MM.1S (cell line): Measurements from ENCODE around the gene LRRC10B.

Experiments
- EZH2phosphoT487 ChIP-seq: fragments of 300-600 bp; sonication (generic); IDR thresholded peaks from 2 replicates; pipeline ENCODE4 v1.6.1; 2018; ENCODE audit warnings: antibody characterized with exemption, low read length
- TF ChIP-seq, protein P1 (sequence below): fragments of 300-600 bp; sonication (generic); IDR thresholded peaks from 2 replicates; pipeline ENCODE4 v1.5.1; 2016; ENCODE audit warnings: antibody characterized with exemption, low read length, mixed read lengths

DNA sequence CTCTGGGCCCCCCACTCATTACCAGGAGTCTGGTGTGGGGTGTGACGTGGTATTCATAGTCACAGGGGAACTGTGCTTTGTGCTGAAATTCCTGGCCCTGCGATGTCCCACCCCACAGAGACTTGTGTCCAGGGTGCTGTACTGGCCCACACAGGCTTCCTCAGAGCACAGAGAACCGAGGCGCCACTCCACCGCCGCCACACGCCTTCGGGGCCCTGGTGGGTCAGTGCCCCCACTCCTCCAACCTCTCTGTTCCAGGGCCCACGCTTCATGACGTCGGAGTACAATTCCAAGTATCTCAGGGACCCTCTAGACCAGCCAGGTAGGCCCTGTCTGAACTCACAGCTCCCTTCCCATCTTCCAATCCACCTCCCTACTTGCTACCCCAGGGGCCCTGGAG lies 23.5 kb upstream of the LRRC10B start:
- TF ChIP-seq, protein P1, sequence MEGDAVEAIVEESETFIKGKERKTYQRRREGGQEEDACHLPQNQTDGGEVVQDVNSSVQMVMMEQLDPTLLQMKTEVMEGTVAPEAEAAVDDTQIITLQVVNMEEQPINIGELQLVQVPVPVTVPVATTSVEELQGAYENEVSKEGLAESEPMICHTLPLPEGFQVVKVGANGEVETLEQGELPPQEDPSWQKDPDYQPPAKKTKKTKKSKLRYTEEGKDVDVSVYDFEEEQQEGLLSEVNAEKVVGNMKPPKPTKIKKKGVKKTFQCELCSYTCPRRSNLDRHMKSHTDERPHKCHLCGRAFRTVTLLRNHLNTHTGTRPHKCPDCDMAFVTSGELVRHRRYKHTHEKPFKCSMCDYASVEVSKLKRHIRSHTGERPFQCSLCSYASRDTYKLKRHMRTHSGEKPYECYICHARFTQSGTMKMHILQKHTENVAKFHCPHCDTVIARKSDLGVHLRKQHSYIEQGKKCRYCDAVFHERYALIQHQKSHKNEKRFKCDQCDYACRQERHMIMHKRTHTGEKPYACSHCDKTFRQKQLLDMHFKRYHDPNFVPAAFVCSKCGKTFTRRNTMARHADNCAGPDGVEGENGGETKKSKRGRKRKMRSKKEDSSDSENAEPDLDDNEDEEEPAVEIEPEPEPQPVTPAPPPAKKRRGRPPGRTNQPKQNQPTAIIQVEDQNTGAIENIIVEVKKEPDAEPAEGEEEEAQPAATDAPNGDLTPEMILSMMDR = no peak
- no peak for TF ChIP-seq EZH2phosphoT487
